Natural killer cell (primary cell): ENCODE measurements around the gene GMFB. TPM values are rescaled to one million over a fixed set of nuclear protein-coding genes. Genes with fewer than 3 reads are reported as not detected.

Experiments used
- ATAC-seq, 3 donors: fragments of 150-1000 bp in 2 of 3; fragments of 200-7000 bp in 1 of 3; cut with Tn5 transposase; 1 replicate in 1 of 3; 2 replicates in 2 of 3; pipeline ENCODE4 v1.10.0; 2021; ENCODE audit warnings: mild to moderate bottlenecking in 2 of 3, moderate library complexity in 2 of 3
- DNase-seq, 2 donors: peaks; one replicate each; pipeline versions ENCODE4 v3.0.0 to v3.0.0-alpha.2; 2013 to 2021; ENCODE audit warnings: mixed read lengths in 1 of 2
- H3K27ac ChIP-seq: one replicate; pipeline ENCODE4 v1.5.1; 2013; ENCODE audit warnings: mild to moderate bottlenecking, low read length
- H3K27me3 ChIP-seq: one replicate; pipeline ENCODE4 v1.6.1; 2013; ENCODE audit warnings: low read length; ENCODE audit not compliant: control insufficient read depth, insufficient read depth
- H3K36me3 ChIP-seq: one replicate; pipeline ENCODE4 v1.6.1; 2013; ENCODE audit warnings: low read length; ENCODE audit not compliant: control insufficient read depth, insufficient read depth
- H3K4me1 ChIP-seq: one replicate; pipeline ENCODE4 v1.6.1; 2013; ENCODE audit warnings: low read length; ENCODE audit not compliant: control insufficient read depth, insufficient read depth
- H3K4me3 ChIP-seq: one replicate; pipeline ENCODE4 v1.5.1; 2013; ENCODE audit warnings: low read length
- H3K9me3 ChIP-seq: one replicate; pipeline ENCODE4 v1.6.1; 2013; ENCODE audit warnings: low read length; ENCODE audit not compliant: control insufficient read depth, insufficient read depth
- H3K27ac Mint-ChIP-seq, 2 donors: one replicate each; pipeline ENCODE4 v1.8.0; 2022; ENCODE audit warnings: mild to moderate bottlenecking in 2 of 2, mixed read lengths in 2 of 2, moderate library complexity in 1 of 2
- H3K27me3 Mint-ChIP-seq, 2 donors: one replicate each; pipeline ENCODE4 v1.8.0; 2022; ENCODE audit warnings: low read depth in 2 of 2, mixed read lengths in 2 of 2
- H3K36me3 Mint-ChIP-seq: one replicate; pipeline ENCODE4 v1.8.0; 2022; ENCODE audit warnings: mixed read lengths
- H3K4me1 Mint-ChIP-seq, 2 donors: one replicate each; pipeline ENCODE4 v1.8.0; 2022; ENCODE audit warnings: mixed read lengths in 2 of 2
- H3K4me3 Mint-ChIP-seq: one replicate; pipeline ENCODE4 v1.8.0; 2022; ENCODE audit warnings: mild to moderate bottlenecking, moderate library complexity, mixed read lengths
- H3K9me3 Mint-ChIP-seq, 2 donors: one replicate each; pipeline ENCODE4 v1.8.0; 2022; ENCODE audit warnings: mixed read lengths in 2 of 2
- CTCF ChIP-seq: fragments of 200-600 bp; IDR thresholded peaks from one replicate; pipeline ENCODE4 v1.8.0; 2022; ENCODE audit warnings: antibody characterized with exemption
- WGBS: methylation state at CpG from one replicate; pipeline ENCODE4 v1.1.7; 2013; ENCODE audit warnings: missing lambda C conversion rate; ENCODE audit not compliant: insufficient coverage; 5-methylcytosine and 5-hydroxymethylcytosine counted together
- intact Hi-C: fragments of 100-400 bp; cut with micrococcal nuclease; formaldehyde crosslinking; loops from one replicate; pipeline ENCODE4 v1.14.2; 2022
- total RNA-seq, 4 donors: library from RNA; stranded (reverse); fragments of 120-200 nt in 1 of 4; gene quantifications; one replicate each; pipeline versions ENCODE4 v1.2.3 to v1.2.4, GENCODE V29; 2013 to 2022

Gene GMFB
- total RNA-seq, 3 donors from 2014 or later (not counting 1 experiment from before 2014, with no cell fraction given): 46.4 to 55.1 (median 52.8) TPM

DNA sequence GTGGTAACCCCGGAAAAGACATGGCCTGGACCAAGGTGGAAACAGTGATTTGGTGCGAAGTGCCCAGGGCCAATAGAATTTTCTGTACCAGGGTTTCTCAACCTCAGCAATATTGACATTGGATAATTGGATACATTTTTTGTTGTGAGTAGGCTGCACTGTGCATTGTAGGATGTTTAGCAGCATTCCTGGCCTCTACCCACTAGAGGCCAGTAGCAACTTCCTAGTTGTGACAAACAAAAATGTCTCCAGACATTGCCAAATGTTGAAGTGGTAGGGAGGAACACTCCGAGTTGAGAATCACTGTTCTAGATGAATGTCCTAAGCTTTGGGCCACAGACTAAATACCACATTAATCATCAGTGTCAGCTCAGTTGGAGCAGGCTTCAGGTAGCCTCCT, 14.7 kb upstream of the GMFB start:
- H3K4me3 ChIP-seq: no peak overlapping the region
- WGBS: 88% methylated on average over 3 of the region's 3 CpGs
- H3K27ac ChIP-seq: no peak overlapping the region
- intact Hi-C loops: no loop called here
- no peak for DNase-seq
- H3K4me1 ChIP-seq: no peaks in the 10 kb centered on the region
- no peak overlapping the region for H3K27ac Mint-ChIP-seq
- no peaks in the 10 kb centered on the region for H3K36me3 ChIP-seq
- H3K9me3 Mint-ChIP-seq: no peaks in the 10 kb centered on the region
- no peaks in the 10 kb centered on the region for H3K4me1 Mint-ChIP-seq
- H3K36me3 Mint-ChIP-seq: no peaks in the 10 kb centered on the region
- ATAC-seq: no peak
- no peaks in the 10 kb centered on the region for H3K27me3 ChIP-seq
- H3K27me3 Mint-ChIP-seq: peaks cover 15 to 18% of the 10 kb centered on the region in 2 donors
- no peak overlapping the region for H3K4me3 Mint-ChIP-seq
- no peaks in the 10 kb centered on the region for H3K9me3 ChIP-seq
- no peak for TF ChIP-seq CTCF

- Mint-ChIP-seq H3K9me3 (no peaks in the 10 kb centered on the region), H3K4me1 (no peaks in the 10 kb centered on the region), H3K27me3 (peaks cover 21 to 26% of the 10 kb centered on the region in 2 donors), H3K27ac (no peak overlapping the region), H3K36me3 (no peaks in the 10 kb centered on the region), H3K4me3 (no peak overlapping the region)
- no peaks in the 10 kb centered on the region for H3K36me3 ChIP-seq
- H3K27me3 ChIP-seq: no peaks in the 10 kb centered on the region
- no peak for ATAC-seq
- TF ChIP-seq CTCF: no peak
- no peaks in the 10 kb centered on the region for H3K4me1 ChIP-seq
- no peak for DNase-seq
- H3K4me3 ChIP-seq: no peak overlapping the region
- WGBS: 33% methylated on average over 1 of the region's 2 CpGs
- no peak overlapping the region for H3K27ac ChIP-seq
- intact Hi-C loops: no loop called here
- no peaks in the 10 kb centered on the region for H3K9me3 ChIP-seq
Measured at GRCh38 chr14:54502602-54503001, 13.8 kb upstream of the GMFB start.

DNA sequence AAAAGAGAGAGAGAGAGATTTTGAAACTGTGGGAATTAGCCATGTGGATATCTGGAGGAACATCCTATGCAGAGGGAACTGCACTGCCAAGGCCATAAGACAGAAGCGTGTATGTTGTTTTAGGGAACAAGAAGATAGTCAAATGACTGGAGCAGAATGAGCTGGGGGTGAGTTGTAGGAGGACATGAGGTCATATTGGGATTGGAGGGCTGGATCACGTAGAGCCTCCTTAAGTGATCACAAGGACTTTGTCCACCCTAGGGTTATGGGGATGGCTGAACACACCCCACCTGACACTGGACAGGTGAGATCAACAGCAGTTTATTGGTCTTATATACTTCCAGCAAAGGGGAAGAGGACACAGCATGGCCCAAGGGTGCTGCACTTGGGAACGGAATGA, 12.7 kb upstream of the GMFB start:
- Histone ChIP-seq H3K27me3 (no peaks in the 10 kb centered on the region), H3K9me3 (no peaks in the 10 kb centered on the region), H3K27ac (no peak overlapping the region), H3K4me1 (no peaks in the 10 kb centered on the region), H3K36me3 (no peaks in the 10 kb centered on the region), H3K4me3 (no peak overlapping the region)
- no peaks in the 10 kb centered on the region for H3K9me3 Mint-ChIP-seq
- H3K36me3 Mint-ChIP-seq: no peaks in the 10 kb centered on the region
- WGBS: 85% methylated on average over 3 of the region's 3 CpGs
- intact Hi-C loops: no loop called here
- TF ChIP-seq CTCF: no peak
- H3K4me1 Mint-ChIP-seq: no peaks in the 10 kb centered on the region
- ATAC-seq (peak in 1 of 3 donors; percentile 24), DNase-seq (no peak)
- H3K27me3 Mint-ChIP-seq: peaks cover 19 to 26% of the 10 kb centered on the region in 2 donors
- no peak overlapping the region for H3K4me3 Mint-ChIP-seq
- H3K27ac Mint-ChIP-seq: no peak overlapping the region

- H3K36me3 Mint-ChIP-seq: no peaks in the 10 kb centered on the region
- no peak overlapping the region for H3K27ac ChIP-seq
- no peaks in the 10 kb centered on the region for H3K9me3 ChIP-seq
- no peaks in the 10 kb centered on the region for H3K4me1 ChIP-seq
- no peaks in the 10 kb centered on the region for H3K36me3 ChIP-seq
- 91% methylated on average over 3 of the region's 3 CpGs for WGBS
- no peak for TF ChIP-seq CTCF
- no peaks in the 10 kb centered on the region for H3K9me3 Mint-ChIP-seq
- no peak overlapping the region for H3K27ac Mint-ChIP-seq
- ATAC-seq (no peak), DNase-seq (no peak)
- no peak overlapping the region for H3K4me3 Mint-ChIP-seq
- no peaks in the 10 kb centered on the region for H3K4me1 Mint-ChIP-seq
- H3K4me3 ChIP-seq: no peak overlapping the region
- no peaks in the 10 kb centered on the region for H3K27me3 ChIP-seq
- peaks cover 19 to 26% of the 10 kb centered on the region in 2 donors for H3K27me3 Mint-ChIP-seq
- intact Hi-C loops: no loop called here
Measured at GRCh38 chr14:54500744-54501143, 12.0 kb upstream of the GMFB start.
